ENCODE measurements around the gene ZNF878.

DNA sequence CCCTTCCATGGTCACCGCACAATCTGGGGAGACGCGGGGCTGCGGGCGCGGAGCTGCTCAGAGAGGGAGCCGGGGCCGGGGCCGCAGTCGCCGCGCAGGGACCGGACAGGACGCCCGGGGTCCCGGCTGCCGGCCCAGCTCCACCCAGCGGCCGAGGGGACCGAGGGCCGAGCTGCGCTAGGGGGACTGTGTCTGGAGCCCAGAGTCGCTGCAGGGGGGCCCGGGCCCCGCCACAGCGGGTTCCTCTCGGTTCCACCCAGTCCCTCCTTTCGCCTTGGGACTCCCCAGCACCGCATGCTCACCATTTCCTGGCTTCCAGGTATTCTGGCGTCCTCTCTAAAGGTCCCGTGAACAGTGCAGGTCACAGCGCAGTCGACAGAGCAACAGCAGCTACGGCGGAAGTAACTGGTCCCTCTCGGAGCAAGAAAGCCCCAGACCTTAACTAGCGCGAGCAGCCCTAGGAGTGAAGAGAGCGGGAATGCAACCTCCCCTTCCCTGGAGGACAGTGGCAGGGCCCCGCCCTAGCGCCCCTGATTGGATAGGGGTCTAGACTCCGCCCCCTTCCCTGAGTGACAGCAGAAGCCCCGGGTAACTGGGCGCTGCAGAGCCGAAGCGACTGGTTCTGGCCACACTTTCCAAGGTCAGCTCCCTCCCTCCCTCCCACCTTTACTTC is at the start of gene ZNF878:
- TF ChIP-seq POLR2A (IDR thresholded peaks at IDR 0.05): peak; percentile 65
- TF ChIP-seq, protein P1, sequence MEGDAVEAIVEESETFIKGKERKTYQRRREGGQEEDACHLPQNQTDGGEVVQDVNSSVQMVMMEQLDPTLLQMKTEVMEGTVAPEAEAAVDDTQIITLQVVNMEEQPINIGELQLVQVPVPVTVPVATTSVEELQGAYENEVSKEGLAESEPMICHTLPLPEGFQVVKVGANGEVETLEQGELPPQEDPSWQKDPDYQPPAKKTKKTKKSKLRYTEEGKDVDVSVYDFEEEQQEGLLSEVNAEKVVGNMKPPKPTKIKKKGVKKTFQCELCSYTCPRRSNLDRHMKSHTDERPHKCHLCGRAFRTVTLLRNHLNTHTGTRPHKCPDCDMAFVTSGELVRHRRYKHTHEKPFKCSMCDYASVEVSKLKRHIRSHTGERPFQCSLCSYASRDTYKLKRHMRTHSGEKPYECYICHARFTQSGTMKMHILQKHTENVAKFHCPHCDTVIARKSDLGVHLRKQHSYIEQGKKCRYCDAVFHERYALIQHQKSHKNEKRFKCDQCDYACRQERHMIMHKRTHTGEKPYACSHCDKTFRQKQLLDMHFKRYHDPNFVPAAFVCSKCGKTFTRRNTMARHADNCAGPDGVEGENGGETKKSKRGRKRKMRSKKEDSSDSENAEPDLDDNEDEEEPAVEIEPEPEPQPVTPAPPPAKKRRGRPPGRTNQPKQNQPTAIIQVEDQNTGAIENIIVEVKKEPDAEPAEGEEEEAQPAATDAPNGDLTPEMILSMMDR (IDR thresholded peaks at IDR 0.05): no peak

Data from ovary (tissue), 3 donors.